Hematopoietic multipotent progenitor cell treated with erythropoietin and hydrocortisone succinate and interleukin-3 and kit ligand, for 8 days (in vitro differentiated cells): ENCODE results near the gene MAP3K4.
A peak's percentile ranks its signal among the peaks of the same experiment; 100 is the strongest.

Experiments used
- DNase-seq: peaks from one replicate; pipeline ENCODE4 v3.0.0-alpha.2; 2015

The MAP3K4 gene, protein sequence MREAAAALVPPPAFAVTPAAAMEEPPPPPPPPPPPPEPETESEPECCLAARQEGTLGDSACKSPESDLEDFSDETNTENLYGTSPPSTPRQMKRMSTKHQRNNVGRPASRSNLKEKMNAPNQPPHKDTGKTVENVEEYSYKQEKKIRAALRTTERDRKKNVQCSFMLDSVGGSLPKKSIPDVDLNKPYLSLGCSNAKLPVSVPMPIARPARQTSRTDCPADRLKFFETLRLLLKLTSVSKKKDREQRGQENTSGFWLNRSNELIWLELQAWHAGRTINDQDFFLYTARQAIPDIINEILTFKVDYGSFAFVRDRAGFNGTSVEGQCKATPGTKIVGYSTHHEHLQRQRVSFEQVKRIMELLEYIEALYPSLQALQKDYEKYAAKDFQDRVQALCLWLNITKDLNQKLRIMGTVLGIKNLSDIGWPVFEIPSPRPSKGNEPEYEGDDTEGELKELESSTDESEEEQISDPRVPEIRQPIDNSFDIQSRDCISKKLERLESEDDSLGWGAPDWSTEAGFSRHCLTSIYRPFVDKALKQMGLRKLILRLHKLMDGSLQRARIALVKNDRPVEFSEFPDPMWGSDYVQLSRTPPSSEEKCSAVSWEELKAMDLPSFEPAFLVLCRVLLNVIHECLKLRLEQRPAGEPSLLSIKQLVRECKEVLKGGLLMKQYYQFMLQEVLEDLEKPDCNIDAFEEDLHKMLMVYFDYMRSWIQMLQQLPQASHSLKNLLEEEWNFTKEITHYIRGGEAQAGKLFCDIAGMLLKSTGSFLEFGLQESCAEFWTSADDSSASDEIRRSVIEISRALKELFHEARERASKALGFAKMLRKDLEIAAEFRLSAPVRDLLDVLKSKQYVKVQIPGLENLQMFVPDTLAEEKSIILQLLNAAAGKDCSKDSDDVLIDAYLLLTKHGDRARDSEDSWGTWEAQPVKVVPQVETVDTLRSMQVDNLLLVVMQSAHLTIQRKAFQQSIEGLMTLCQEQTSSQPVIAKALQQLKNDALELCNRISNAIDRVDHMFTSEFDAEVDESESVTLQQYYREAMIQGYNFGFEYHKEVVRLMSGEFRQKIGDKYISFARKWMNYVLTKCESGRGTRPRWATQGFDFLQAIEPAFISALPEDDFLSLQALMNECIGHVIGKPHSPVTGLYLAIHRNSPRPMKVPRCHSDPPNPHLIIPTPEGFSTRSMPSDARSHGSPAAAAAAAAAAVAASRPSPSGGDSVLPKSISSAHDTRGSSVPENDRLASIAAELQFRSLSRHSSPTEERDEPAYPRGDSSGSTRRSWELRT (N-terminal part only)

DNA sequence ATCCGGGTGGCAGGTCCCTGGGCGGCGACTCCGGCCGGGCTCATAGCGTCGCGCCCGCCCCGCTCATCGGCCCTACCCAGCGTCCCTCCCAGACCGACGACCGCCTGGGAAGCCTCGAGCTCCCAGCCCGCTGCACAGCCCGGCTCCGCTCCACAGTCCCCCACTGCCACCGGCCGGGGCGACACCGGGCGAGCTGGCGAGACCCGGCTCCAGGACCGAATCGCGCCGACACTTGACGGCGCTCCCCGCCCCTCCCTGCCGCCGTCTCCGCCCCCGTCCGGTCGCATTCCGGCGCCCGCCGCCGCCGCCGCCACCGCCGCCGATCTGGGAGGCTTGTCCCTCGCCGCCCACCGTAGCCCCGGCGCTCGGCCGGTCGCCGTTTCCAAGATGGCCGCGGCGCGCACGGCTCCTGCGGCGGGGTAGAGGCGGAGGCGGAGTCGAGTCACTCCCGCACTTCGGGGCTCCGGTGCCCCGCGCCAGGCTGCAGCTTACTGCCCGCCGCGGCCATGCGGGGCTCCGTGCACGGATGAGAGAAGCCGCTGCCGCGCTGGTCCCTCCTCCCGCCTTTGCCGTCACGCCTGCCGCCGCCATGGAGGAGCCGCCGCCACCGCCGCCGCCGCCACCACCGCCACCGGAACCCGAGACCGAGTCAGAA is at the start of gene MAP3K4:
Gene MAP3K4 (plus strand): TSS at position 364 of the 655 bp plus-strand sequence. CDS start 163 bp downstream, at position 527.
- peak; percentile 74 for DNase-seq

DNA sequence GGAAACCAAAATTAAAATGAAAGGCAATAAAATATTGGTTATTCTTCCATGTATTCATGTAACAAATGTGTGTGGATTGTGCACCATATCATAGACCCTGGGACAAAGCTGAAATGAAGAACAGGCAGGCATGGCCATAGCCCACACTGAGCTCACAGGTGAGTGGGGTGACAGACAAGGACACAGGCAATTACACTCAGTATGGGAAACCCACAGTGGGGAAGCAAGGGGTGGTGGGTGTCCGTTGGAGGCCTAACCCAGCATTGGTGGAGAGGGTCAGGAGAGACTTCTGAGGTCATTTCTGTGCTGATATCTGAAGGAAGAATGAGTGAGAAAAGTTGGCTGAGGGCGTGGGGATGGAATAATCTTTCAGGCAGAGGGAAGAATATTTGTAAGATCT is 47.6 kb upstream of the MAP3K4 start:
- no peak for DNase-seq

DNA sequence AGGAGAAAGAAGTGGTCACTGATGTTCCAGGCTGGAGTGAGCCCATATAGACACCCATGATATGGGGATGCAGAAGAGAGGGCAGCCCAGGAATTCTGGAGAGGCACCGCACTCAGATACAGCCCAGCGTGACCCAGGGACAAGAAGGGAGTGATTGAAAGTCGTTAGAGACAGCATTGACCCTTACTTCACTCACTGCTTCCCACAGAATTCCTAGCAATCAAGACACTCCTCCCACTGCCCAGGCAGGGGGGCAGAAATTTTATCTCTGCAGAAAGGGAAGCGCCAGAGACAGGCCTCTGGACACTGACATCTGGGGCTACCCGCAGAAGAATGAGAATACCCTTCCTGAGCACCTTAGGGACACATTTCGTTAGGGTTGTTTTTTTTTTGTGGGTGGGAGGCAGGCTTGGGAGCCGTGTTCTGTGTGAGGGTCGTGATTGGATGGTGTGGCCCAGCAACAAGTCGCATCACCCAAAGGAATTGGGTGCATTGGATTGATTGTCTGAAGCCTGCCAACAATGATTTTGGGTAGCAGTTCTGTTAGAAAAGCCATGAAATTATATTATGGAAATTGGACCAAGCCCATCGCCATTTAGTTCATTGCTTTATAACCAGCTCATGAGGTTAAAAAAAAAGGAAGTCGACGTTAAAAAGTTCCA is 45.9 kb upstream of the MAP3K4 start:
- DNase-seq: no peak

DNA sequence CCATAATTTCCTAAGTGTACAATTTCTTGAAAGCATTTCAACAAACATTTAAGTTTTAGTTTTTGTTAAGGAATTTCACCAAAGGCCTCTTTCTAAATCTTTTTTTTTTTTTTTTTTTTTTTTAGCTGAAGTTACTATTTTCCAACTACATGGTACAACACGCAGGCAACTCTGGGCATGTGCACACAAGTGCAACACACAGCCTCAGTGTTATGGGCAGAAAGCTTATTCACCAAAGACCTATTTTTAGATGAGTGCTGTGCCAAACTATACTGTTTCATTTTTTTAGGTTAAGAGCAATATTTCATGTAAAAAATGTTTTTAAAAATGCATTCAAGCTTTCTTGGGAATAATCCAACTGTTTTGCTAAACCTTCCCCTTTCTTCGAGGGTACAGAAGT is 42.0 kb upstream of the MAP3K4 start:
- DNase-seq: no peak

DNA sequence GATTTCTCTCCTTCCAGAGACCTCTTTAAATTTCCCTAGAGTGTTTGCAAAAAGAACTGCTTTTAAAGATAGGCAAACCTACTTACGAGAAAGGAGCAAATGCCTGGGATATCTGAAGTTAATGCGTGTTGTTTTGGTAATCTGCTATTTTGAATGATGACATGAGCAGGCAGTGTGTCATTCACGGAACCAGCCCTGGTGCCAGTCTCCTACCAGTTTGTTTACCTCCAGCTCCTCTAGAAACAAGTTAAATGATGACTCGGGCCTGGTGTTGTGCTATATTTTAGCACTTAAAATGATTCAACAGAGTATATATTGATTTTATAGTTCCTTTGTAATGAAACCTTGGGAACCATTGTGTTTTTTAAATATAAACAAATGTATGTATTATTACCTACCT is 41.1 kb upstream of the MAP3K4 start:
- DNase-seq: no peak

DNA sequence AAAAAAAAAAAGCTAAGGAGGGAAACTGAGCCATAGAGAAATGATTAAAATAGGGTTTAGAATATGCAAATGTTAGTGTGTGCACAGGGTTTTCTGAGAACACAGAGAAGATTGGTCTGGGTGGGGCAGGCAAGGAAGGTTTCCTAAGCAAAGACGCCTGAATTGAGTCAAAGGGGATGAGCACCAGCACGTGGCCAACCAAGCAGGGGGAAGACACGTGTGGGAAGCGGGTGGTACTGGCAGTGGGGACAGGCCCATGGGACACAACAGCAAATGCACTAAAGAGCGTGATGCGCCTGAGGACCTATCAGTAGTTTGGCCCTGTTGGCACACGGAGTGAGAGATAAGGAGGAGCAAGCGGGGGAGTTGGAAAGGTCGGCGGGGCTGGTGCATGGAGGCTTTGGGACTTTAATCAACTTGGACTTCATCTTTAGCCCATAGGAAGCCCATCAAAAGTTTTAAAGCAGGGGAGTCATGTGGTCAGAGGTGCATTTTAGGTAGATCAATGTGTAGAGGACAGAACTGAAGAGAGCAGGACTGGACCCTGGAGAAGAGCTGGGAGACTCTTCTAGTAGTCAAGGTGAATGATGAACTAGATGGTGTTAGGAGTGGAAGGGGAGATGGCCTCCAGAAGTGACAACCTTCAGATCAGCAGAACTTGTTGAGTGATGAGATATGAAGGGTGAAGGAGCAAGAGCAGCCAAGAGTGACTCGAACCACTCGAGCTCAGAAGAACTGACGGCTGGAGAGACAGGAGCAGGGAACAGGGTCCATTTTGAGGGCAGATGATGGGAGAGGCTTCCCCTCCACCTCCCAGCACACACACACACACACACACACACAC is 40.2 kb upstream of the MAP3K4 start:
- DNase-seq: no peak

DNA sequence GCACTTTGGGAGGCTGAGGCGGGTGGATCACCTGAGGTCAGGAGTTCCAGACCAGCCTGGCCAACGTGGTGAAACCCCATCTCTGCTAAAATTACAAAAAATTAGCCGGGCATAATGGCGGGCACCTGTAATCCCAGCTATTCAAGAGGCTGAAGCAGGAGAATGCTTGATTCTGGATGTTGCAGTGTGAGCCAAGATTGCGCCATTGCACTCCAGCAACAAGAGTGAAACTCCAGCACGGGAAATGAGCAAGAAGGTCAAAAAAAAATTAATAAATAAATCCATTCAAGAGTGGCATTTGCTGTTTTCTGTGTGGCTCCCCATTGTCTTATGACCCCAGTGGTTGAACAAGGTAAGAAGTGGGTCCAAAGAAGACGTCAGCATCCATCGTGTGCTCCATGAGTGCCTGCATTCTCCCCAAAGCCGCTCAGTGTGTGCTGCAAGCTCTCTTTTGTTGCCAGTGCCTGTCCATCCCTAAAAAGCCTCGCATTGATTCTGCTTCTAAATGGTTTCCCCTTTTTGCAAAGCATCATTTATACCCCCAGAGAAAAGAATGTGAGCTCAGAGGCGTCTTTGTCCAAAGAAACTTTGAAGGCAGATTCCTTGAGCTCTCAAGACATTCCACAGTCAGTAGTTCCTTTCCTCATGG is 38.8 kb upstream of the MAP3K4 start:
- no peak for DNase-seq

DNA sequence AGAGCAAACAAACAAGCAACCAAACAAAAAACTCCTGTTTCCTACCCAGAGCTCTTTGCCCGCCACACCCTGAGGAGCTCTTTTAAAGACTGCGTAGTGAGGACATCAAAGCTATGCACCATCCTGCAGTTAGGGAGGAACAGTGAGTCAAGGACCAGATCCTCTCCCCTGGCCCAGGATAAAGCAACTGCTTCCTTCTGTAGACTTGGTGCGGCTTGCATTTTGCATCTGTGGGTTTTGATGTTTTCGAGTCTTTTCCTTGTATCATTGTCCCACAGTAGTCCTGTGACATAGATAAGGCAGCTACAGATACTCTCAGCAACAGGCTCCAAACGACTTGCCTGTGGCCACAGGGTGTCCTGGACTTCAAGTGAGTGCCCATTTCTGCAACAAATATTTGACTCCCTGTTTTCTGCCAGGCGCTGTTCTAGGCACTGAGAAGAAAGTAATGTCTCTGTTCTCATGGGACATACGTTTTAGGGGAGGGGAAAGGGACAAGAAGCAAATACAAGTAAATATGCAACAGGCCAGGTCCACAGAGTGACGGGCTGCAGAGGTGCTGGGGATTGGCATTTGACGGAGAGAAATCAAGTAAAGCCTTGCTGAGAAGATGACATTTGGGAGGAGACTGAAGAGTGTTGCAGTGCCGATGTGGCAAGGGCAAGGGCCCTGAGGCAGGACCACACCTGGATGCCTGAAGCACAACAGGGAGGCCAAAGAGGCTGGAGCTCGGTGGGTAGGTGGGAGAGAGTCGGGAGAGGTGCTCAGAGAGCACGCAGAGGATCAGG is 35.9 kb upstream of the MAP3K4 start:
- peak; percentile 27 for DNase-seq

GRCh38 chr6:160956300-160957035 is 35.1 kb upstream of the MAP3K4 start:
- DNase-seq: no peak

DNA sequence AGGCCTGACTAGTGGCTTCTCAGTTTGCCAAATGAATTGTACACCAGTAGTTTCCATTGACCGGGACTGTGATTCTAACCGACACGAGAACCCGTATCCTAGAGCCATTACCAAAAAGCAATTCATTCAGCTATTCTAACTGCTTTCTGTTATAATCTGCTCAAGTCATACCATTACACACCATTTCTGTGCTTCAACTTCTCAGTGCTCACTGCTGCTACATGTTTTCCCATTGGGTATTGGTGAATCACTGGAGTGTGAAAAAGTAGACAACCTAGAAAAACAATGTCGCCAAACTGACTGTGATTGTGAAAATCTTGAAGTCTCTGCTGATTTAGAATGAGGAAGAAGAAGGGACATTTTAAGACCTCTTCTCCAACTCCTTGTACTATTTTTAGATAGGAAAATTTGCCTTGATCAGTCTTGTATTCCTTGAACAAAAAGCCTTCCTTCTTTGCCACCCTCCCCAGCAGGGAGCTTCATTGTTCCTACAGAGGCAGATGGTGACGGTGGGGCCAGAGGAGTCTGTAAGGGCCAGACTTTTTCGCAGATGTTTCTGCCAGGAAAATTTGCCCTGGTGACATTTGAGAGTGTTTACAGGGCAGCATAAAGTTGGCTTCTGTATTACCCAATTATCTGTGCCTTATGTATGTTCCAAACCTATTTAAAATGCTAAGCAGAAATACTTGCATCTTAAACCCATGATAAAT is 31.7 kb upstream of the MAP3K4 start:
- no peak for DNase-seq

DNA sequence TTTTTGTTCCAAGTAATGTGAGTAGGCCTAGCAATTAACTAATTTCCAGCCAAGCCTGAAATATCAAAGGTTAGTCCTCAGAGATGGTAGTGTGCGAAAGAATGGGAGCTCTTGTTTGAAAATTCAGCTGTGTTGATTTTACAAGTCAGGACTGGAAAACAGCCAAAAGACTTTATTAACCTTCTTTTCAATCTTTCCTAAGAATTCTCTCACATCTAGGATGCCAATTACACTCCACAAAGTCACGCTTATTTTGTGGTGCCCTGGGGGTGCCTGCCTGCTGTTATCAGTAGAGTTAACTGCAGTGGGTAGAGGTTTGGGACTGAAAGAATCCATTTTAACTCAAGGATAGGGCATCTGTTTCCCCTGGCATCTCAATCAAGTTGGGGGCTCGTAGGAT is 30.7 kb upstream of the MAP3K4 start:
- DNase-seq: no peak

DNA sequence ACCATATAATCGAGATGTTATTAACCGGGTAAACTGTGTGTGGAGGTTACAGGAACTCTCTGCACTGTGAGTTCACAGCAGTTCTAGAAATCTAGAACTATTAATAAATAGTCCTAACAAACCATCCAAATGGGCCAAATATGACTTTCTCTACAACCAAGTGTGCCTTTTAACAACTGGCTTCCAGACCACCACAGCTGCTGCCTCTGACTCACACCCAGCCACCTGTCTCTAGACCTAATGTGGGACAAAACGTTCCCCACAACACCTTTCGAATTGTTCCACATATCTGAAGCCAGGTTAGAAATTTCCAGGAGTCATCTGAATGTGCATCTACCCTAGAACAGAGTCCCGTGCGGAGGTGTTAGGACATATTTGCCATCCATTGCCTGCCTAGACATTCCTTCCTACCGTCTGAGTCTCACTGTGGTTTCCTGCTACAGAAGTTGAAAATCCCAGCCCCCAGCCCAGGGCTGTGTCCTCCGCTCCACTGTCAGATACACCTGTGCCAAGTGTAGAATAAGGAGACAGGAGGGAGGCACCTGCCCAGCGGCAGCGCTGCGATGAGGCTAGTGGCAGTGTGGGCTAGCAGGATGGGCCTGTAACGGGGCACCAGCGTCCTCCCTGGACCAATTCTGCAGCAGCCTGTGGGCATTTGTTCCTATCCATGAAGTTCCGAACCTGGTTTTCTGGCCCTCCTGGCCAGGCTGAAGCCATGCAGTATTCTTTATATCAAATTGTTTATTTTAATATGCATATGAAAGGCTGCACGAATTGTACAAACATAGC is 28.5 kb upstream of the MAP3K4 start:
- DNase-seq: no peak

- no peak for DNase-seq
Measured at GRCh38 chr6:160963651-160964050, 27.9 kb upstream of the MAP3K4 start.

DNA sequence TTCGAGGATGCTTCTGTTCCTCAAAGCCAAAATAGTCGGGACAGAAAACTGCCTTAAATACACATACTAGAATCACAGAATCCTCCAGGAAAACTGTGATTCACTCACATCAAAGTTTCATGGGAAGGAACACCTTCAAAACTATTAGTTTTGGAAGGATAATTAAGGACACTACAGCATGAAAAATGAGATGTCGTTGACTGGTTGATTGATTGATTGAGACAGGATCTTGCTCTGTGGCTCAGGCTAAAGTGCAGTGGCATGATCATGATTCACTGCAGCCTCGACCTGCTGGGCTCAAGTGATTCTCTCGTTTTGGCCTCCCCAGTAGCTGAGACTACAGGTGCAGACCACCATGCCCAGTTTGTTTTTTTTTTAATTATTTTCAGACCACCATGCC is 25.7 kb upstream of the MAP3K4 start:
- DNase-seq: no peak

- no peak for DNase-seq
Measured at GRCh38 chr6:160966493-160967229, 24.9 kb upstream of the MAP3K4 start.

DNA sequence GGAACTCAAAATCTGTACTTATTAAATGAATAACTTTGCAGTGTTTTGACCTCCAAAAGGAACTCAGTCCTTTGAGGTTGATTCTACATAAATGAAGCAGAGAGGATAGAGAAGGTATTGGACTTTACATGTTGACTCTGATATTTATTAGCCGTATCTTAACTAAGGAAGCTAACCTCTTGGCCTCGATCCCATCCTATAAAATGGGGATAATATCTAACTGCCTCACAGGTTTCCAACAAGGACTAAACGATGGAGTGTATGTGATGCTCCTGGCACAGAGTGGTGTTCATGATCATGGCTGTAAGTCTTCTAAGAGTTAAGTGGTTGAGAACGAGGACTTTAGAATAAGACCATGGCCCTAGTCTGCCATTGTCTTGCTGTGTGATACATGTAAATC is 24.2 kb upstream of the MAP3K4 start:
- no peak for DNase-seq

DNA sequence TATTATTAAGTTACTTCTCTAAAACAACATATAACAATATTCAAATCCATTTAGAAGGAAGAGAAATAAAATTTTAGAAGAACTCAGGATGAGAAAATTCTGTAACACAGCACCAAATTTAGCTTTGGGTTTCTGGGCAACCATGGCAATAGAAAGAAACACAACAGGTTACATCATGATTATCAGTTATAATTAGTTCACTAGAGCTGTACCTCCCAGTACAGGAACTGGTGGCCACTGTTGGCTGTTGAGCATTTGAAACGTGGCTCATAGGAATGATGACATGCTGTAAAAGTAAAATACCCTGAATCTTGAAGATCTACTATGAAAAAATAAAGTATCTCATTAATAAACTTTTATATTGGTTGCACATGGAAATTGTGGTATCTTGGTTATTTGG is 23.7 kb upstream of the MAP3K4 start:
- DNase-seq: no peak
